Left ventricle myocardium inferior (tissue), 1 donor: ENCODE measurements around the gene ZNF770. TPM values are rescaled to one million over a fixed set of nuclear protein-coding genes. Genes with fewer than 3 reads are reported as not detected.

ENCODE experiments used
- DNase-seq: peaks from one replicate; pipeline ENCODE4 v3.0.0-alpha.2; 2020
- H3K27ac ChIP-seq: fragments of 200-600 bp; replicated peaks from 2 replicates; pipeline ENCODE4 v1.8.0; 2021
- H3K27me3 ChIP-seq: fragments of 200-600 bp; 2 replicates; pipeline ENCODE4 v1.8.0; 2021; ENCODE audit warnings: low read depth
- H3K36me3 ChIP-seq: fragments of 200-600 bp; 2 replicates; pipeline ENCODE4 v1.8.0; 2021
- H3K4me1 ChIP-seq: fragments of 200-600 bp; 2 replicates; pipeline ENCODE4 v1.8.0; 2021
- H3K4me3 ChIP-seq: fragments of 200-600 bp; 2 replicates; pipeline ENCODE4 v1.8.0; 2021; ENCODE audit warnings: mild to moderate bottlenecking, moderate library complexity
- H3K9me3 ChIP-seq: fragments of 200-600 bp; replicated peaks from 2 replicates; pipeline ENCODE4 v1.8.0; 2021
- intact Hi-C: fragments of 100-400 bp; cut with micrococcal nuclease; formaldehyde crosslinking; loops from one replicate; pipeline ENCODE4 v1.11.0; 2022
- total RNA-seq: library from RNA; stranded (reverse); fragmentation: NEBNext Ultra II Directional; extraction: Animal tissue kit (Norgen Biotek cat#: 25700); gene quantifications from one replicate; pipeline ENCODE4 v1.2.1, GENCODE V29; 2021
- TF ChIP-seq, protein P1 (sequence below): fragments of 200-600 bp; IDR thresholded peaks from 2 replicates; pipeline ENCODE4 v1.8.0; 2021; ENCODE audit warnings: antibody characterized with exemption, mild to moderate bottlenecking, borderline replicate concordance
- donor health status: DM: no; HTN: yes; CAD: no; lungs with severe emphysema.

ZNF770 gene
- total RNA-seq, 1 donor from 2014 or later = 41.3 TPM

DNA sequence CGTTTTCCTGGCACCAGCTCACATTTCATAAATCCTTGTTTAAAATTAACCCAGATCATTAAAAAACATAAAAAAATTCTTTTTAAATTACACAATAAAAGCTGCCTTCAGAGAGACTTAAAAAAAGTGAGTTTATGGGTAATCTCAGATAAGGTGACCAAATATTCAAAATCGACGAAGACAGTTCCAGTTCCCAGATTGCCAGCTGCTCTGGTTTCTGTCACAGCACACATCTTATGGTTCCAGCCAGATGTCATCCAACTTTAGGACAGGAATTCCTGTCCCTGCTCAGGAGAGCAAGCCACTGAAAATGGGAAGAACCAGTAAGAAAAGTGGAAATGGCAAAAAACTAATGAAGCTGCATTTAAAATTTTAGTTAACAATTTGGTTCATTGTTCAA is 15.8 kb upstream of the ZNF770 start:
- peaks cover 6% of the 10 kb centered on the region for H3K4me1 ChIP-seq
- TF ChIP-seq, protein P1, sequence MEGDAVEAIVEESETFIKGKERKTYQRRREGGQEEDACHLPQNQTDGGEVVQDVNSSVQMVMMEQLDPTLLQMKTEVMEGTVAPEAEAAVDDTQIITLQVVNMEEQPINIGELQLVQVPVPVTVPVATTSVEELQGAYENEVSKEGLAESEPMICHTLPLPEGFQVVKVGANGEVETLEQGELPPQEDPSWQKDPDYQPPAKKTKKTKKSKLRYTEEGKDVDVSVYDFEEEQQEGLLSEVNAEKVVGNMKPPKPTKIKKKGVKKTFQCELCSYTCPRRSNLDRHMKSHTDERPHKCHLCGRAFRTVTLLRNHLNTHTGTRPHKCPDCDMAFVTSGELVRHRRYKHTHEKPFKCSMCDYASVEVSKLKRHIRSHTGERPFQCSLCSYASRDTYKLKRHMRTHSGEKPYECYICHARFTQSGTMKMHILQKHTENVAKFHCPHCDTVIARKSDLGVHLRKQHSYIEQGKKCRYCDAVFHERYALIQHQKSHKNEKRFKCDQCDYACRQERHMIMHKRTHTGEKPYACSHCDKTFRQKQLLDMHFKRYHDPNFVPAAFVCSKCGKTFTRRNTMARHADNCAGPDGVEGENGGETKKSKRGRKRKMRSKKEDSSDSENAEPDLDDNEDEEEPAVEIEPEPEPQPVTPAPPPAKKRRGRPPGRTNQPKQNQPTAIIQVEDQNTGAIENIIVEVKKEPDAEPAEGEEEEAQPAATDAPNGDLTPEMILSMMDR = no peak
- no peak for DNase-seq
- no peaks in the 10 kb centered on the region for H3K27me3 ChIP-seq
- H3K4me3 ChIP-seq = no peak overlapping the region
- peak overlapping the region; percentile 40 for H3K27ac ChIP-seq
- no peaks in the 10 kb centered on the region for H3K9me3 ChIP-seq
- H3K36me3 ChIP-seq = no peaks in the 10 kb centered on the region
- intact Hi-C loops = no loop called here

- intact Hi-C loops = no loop called here
- no peak for DNase-seq
- H3K36me3 ChIP-seq = no peaks in the 10 kb centered on the region
- peaks cover 6% of the 10 kb centered on the region for H3K4me1 ChIP-seq
- H3K27me3 ChIP-seq = no peaks in the 10 kb centered on the region
- no peak overlapping the region for H3K4me3 ChIP-seq
- H3K9me3 ChIP-seq = no peaks in the 10 kb centered on the region
- TF ChIP-seq, protein P1 = no peak
- no peak overlapping the region for H3K27ac ChIP-seq
Observed at GRCh38 chr15:35000511-35000910, 12.4 kb upstream of the ZNF770 start.

- intact Hi-C loops = no loop called here
- no peaks in the 10 kb centered on the region for H3K36me3 ChIP-seq
- H3K4me3 ChIP-seq = no peak overlapping the region
- no peak overlapping the region for H3K27ac ChIP-seq
- no peaks in the 10 kb centered on the region for H3K9me3 ChIP-seq
- H3K4me1 ChIP-seq = peaks cover 6% of the 10 kb centered on the region
- no peak for DNase-seq
- TF ChIP-seq, protein P1 = no peak
- H3K27me3 ChIP-seq = no peaks in the 10 kb centered on the region
Observed at GRCh38 chr15:34999906-35000305, 11.8 kb upstream of the ZNF770 start.

DNA sequence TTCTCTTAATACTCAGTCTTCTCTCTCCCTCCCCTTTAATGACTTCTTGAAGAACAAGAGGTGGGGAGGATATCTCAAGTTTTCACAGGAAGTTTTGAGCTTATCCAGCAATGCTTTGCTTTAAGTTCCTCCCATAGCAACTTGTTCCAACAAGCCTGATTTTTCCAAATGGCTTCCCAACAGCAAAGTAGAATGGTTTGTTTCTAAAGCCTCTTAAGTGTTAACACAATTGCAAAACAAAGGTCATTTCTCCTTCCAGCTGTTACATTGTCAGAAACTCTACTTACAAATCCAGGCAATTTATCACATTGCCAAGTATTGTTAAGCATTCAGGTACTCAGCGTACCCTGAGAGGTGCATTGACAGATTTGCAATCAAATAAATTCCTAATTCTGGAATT is 6.8 kb upstream of the ZNF770 start:
- no peak for DNase-seq
- Histone ChIP-seq H3K27me3 (no peaks in the 10 kb centered on the region), H3K9me3 (no peaks in the 10 kb centered on the region), H3K4me3 (no peak overlapping the region), H3K4me1 (no peaks in the 10 kb centered on the region), H3K27ac (no peak overlapping the region), H3K36me3 (no peaks in the 10 kb centered on the region)
- TF ChIP-seq, protein P1 = no peak
- intact Hi-C loops = no loop called here

DNA sequence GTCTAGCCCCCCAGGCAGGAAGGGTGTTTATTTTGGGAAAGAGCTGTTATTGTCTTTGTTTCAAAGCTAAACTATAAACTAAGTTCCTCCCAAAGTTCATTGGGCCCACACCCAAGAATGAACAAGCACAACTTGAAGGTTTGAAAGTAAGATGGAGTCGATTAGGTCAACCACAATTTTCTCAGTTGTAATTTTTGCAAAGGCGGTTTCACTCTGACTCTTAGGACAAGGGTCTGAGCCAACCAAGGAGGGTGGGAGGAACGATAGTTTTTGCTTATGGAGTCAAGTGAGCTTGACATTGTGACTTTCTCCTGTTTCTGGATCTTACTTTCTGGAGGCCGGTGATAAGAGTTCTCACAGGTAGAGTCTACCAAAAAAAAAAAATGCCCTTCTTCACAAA is 5.8 kb upstream of the ZNF770 start:
- TF ChIP-seq, protein P1 = no peak
- no peak overlapping the region for H3K4me3 ChIP-seq

DNA sequence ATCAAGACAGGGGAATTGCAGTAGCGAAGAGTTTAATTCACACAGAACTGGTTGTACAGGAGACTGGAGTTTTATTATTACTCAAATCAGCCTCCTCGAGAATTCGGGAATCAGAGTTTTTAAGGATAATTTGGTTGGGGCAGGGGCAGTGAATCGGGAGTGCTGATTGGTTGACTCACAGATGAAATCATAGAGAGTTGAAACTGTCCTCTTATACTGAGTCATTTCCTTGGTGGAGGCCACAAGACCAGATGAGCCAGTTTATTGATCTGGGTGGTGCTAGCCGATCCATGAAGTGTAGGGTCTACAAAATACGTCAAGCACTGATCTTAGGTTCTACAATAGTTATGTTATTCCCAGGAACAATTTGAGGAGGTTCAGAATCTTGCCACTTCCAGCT is 5.3 kb upstream of the ZNF770 start:
- intact Hi-C loops = no loop called here
- DNase-seq = no peak
- Histone ChIP-seq H3K9me3 (no peaks in the 10 kb centered on the region), H3K4me3 (no peak overlapping the region), H3K27ac (no peak overlapping the region), H3K4me1 (peaks cover 7% of the 10 kb centered on the region), H3K27me3 (no peaks in the 10 kb centered on the region), H3K36me3 (no peaks in the 10 kb centered on the region)
- TF ChIP-seq, protein P1 = no peak

More for the DNA sequence above, 5.8 kb upstream of the ZNF770 start:
- intact Hi-C loops = no loop called here
- DNase-seq = no peak
- Histone ChIP-seq H3K9me3 (no peaks in the 10 kb centered on the region), H3K4me1 (peaks cover 3% of the 10 kb centered on the region), H3K27me3 (no peaks in the 10 kb centered on the region), H3K36me3 (no peaks in the 10 kb centered on the region), H3K27ac (no peak overlapping the region)
